Choroid plexus epithelial cell (primary cell): ENCODE results near the gene KCNE1.
"Not testable (repeated sequence)": the region's sequence is repeated elsewhere in the genome, so short reads cannot be mapped to it uniquely, and the experiment has no call there.

Experiments
- DNase-seq: peaks from one replicate; pipeline ENCODE4 v3.0.0-alpha.2; 2010; ENCODE audit warnings: low read depth
- H3K4me3 ChIP-seq: 2 replicates; pipeline ENCODE4 v1.5.1; 2011; ENCODE audit warnings: low read depth, mild to moderate bottlenecking, control low read depth, low read length, moderate library complexity
- CTCF ChIP-seq: conservative IDR thresholded peaks from 2 replicates; pipeline ENCODE4 v1.5.1; 2011; ENCODE audit warnings: low read depth, mild to moderate bottlenecking, control low read depth, inconsistent platforms, low read length, moderate library complexity

KCNE1 gene

GRCh38 chr21:34511787-34512455 lies at the start of gene KCNE1:
TSS of gene KCNE1 (minus strand) at chr21:34512210. CDS start at chr21:34449634, 62,576 bp downstream.
- TF ChIP-seq CTCF: no peak
- peak; percentile 57 for DNase-seq
- no peak within 1 kb of the TSS for H3K4me3 ChIP-seq

- TF ChIP-seq CTCF: no peak
- DNase-seq: no peak
- H3K4me3 ChIP-seq: no peak overlapping the region
Observed at GRCh38 chr21:34561806-34562205, 49.8 kb upstream of the KCNE1 start.

- TF ChIP-seq CTCF: no peak
- DNase-seq: no peak
- H3K4me3 ChIP-seq: no peak overlapping the region
Observed at GRCh38 chr21:34560609-34561008, 48.6 kb upstream of the KCNE1 start.

DNA sequence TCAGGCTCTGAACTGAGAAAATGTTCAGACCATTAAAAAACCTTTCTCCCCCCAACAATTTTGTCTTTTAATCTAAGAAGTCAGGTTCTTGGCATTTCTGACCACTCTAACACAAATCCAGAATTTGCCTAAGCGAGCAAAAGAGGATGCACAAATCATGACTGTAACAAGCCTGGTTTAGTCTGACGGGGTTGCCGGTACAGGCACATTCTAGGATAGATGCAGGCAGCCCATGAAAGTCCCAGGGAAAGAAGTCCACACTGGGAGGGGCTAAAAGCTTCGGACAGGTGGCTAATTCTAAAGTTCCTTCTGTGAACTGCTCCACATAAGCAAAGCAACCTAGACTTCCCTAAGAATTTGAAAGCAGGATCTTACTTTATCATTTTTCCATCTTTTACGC lies 48.0 kb upstream of the KCNE1 start:
- H3K4me3 ChIP-seq: no peak overlapping the region
- TF ChIP-seq CTCF: no peak
- DNase-seq: no peak

DNA sequence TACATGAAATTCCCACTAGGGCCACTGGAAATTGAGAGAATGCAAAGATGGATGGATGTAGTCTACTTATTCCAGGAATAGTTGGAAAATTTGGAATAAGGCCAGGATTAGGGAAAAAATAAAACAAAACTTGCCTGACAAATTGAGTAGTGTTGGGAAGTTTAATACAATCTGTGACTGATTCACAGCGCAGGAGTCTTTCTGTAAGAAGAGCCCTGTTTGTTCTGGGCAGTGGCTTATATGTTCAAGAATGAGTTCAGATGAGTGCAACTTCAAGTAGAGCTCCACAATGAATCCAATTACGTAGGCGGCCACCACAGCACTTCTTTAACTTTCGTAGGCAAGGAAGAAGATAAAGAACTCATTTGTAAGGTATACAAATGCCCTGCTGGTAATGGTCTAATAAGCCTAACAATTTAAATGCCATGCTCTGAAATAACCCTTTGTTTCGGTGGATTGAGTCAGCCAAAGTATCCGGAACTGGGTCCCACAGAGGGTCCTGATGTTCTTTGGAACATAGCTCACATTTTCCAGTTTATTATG lies 47.1 kb upstream of the KCNE1 start:
- DNase-seq: no peak
- no peak overlapping the region for H3K4me3 ChIP-seq
- no peak for TF ChIP-seq CTCF

GRCh38 chr21:34558166-34558565 lies 46.2 kb upstream of the KCNE1 start:
- no peak overlapping the region for H3K4me3 ChIP-seq
- no peak for DNase-seq
- no peak for TF ChIP-seq CTCF

DNA sequence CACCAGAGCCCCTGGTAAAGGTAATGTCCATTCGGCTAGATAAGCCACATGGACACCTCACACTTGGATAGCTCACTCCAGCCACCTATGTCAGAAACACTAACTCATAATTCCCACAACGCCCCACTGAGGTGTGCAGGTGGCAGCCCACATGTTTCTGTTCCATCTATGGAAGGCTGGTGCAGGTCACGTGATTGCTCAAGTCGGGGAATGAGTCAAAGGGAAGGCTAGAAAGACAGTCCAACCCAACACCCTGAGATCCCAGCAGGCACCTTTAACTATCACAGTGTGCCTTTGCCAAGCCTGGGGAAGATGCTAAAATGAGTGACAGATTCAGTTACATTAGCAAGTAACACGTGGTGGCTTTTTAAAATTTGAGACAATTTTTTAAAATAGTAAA lies 45.3 kb upstream of the KCNE1 start:
- DNase-seq: no peak
- H3K4me3 ChIP-seq: no peak overlapping the region
- TF ChIP-seq CTCF: no peak

GRCh38 chr21:34554670-34555069 lies 42.7 kb upstream of the KCNE1 start:
- not testable (repeated sequence) for H3K4me3 ChIP-seq, DNase-seq
